ENCODE measurements around the gene MS4A2. TPM values are rescaled to one million over a fixed set of nuclear protein-coding genes. Genes with fewer than 3 reads are reported as not detected.

The MS4A2 gene
- not detected in 2 replicates for total RNA-seq

GRCh38 chr11:60088364-60088763 lies at the start of gene MS4A2:
TSS of gene MS4A2 (plus strand) at chr11:60088664. CDS start at chr11:60088766, 102 bp downstream.

GRCh38 chr11:60040109-60040508 lies 48.4 kb upstream of the MS4A2 start, which contains the start of gene OOSP2:
TSS of gene OOSP2 (plus strand) at chr11:60040409. CDS start at chr11:60040460, 51 bp downstream.

GRCh38 chr11:60056349-60056969 lies 32.0 kb upstream of the MS4A2 start, which contains the start of gene MS4A3:
TSS of gene MS4A3 (plus strand) at chr11:60056665. CDS start at chr11:60061161, 4,496 bp downstream.

Other genes with a start within 250 kb of the MS4A2 start
- not detected in 2 replicates for gene CBLIF, start 243.2 kb upstream of the MS4A2 start, total RNA-seq
- gene TCN1, start 222.2 kb upstream of the MS4A2 start, total RNA-seq, result not detected in 2 replicates
- gene OOSP3, start 209.9 kb upstream of the MS4A2 start, total RNA-seq, result not detected in 2 replicates
- not detected in 2 replicates for gene OOSP1, start 150.2 kb upstream of the MS4A2 start, total RNA-seq
- gene OOSP4A, start 124.6 kb upstream of the MS4A2 start, total RNA-seq, result not detected in 2 replicates
- gene OOSP4B, start 71.5 kb upstream of the MS4A2 start, total RNA-seq, result not detected in 2 replicates
- not detected in 2 replicates for gene OOSP2, start 48.3 kb upstream of the MS4A2 start, total RNA-seq
- gene MS4A3, start 32.0 kb upstream of the MS4A2 start, total RNA-seq, result not detected in 2 replicates
- not detected in 2 replicates for gene MS4A6A, start 94.4 kb downstream of the MS4A2 start, total RNA-seq
- gene MS4A4E, start 154.5 kb downstream of the MS4A2 start, total RNA-seq, result not detected in 2 replicates
- not detected in 2 replicates for gene MS4A4A, start 192.0 kb downstream of the MS4A2 start, total RNA-seq
- not detected in 2 replicates for gene MS4A6E, start 238.6 kb downstream of the MS4A2 start, total RNA-seq